GM18498 (cell line): Measurements from ENCODE around the gene SMPDL3B.

ENCODE experiments used
- ATAC-seq: cut with Tn5 transposase; IDR thresholded peaks from one replicate; pipeline ENCODE4 v1.9.1; 2021; ENCODE audit warnings: mild to moderate bottlenecking, moderate library complexity; ENCODE audit not compliant: unreplicated experiment

The SMPDL3B gene, protein sequence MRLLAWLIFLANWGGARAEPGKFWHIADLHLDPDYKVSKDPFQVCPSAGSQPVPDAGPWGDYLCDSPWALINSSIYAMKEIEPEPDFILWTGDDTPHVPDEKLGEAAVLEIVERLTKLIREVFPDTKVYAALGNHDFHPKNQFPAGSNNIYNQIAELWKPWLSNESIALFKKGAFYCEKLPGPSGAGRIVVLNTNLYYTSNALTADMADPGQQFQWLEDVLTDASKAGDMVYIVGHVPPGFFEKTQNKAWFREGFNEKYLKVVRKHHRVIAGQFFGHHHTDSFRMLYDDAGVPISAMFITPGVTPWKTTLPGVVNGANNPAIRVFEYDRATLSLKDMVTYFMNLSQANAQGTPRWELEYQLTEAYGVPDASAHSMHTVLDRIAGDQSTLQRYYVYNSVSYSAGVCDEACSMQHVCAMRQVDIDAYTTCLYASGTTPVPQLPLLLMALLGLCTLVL

DNA sequence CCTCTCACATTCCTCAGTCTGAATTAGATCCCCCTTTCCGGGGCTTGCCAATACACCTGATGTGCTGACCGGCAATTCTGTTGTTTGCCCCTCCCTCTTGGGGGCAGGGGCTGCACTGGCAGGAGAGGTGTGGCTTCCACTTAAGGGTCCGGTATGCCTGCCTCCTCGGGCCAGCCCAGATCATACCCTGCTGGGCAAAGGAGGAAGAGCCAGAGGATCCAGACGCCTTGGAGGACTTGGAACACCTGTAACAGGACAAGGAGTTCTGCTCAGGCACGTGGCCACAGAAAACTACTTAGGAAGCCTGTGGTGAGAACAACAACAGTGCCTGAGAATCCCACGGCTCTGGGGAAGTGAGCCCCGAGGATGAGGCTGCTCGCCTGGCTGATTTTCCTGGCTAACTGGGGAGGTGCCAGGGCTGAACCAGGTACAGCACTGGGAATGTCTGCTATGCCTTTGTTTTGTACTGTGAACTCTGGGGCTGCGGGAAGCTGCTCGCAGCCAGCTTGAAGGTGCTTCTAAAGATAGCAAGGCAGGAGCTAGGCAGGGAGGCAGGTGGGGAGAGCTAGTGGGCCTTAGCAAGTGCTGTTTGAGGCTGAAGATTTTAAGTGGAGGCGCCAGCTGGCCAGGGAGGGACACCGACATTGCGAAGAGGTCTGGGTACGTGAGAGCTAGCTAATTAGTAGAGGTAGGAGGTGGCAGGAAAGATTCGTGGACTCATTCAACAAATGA, at the start of gene SMPDL3B:
Gene SMPDL3B, plus strand, starts transcription at position 183 of the 732 bp plus-strand sequence. Its CDS starts 184 bp downstream, at position 367.
- no peak for ATAC-seq

DNA sequence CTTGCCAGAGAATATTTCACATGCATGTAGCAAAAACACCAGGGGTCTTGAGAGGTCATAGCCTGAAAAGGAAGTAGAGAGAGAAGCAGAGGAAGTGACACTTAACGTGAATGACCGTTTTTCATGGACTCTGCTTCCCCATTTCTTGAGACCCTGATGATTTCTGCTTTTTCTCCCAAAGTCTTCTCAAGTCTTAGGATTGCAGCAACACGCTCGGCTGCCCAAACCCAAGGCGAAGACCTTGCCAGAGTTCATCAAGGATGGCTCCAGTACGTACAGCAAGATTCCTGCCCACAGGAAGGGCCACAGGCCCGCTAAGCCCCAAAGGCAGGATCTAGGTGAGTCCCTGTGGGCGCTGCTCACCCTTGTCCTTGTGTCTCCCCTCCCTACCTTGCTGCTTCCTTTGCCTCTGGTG, 49.7 kb upstream of the SMPDL3B start:
- no peak for ATAC-seq

DNA sequence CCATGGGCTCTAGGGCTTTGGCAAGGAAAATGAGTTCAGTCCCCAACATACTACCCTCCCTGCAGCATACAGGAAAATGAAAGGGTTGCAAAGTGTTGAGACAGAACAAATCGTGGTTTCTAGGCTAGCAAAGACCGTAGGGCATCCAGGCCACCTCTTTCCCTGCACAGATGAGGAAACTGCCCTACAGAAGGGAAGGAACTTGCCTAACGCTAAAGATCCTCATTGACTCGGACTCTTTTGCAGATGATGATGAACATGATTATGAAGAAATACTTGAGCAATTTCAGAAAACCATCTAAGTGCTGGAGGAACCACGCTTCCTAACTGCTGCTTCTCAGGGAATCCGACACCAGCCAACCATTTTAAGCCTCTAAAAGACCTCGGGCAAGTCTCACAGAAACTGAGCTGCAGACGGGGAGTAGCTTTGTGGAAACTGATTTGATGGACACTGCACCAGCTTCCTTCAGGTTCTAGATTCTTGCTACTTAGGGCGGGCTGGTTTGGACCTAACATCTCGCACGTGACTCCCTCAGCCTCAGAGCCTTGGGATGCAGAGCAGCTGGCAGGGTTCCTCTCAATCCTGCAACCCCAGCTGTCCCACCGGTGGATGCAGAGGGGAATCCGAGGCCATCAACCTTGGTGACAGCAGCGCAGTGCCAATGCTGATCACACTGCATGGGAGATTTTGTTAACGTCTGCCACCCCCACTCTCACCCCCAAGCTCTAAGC, 49.0 kb upstream of the SMPDL3B start:
- ATAC-seq = no peak

DNA sequence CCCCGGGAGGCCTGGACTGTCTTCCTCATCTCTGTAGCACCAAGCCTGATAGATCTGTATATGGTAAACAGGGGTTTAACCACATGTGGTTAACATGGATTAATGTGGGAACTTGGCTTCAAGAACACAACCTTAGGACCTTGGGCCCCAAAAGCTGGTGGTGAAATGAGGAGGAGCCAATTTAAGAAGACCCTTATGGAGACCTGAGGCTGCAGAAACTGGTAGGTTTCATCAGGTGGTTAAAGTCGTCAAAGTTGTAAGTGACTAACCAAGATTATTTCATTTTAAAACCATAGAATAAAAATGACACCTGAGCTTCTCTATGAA, 48.5 kb upstream of the SMPDL3B start:
- no peak for ATAC-seq

DNA sequence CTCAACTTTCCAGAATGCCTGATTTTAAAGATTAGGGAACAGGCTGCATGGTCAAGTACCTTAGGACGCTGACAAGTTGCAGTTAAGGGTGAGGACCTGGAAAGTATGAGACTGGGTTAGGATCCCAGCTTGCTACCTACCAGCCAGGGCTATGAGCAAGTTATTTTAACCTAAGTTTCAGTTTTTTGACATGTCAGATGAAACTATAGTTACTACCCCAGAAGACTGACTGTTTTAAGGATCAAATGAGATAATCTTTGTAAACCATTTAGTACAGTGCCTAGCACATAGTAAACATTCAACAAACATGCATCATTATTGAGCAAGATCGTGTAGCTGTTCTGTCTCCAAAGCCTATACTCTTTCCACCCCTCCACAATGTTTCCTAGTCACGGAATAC, 48.1 kb upstream of the SMPDL3B start:
- no peak for ATAC-seq

DNA sequence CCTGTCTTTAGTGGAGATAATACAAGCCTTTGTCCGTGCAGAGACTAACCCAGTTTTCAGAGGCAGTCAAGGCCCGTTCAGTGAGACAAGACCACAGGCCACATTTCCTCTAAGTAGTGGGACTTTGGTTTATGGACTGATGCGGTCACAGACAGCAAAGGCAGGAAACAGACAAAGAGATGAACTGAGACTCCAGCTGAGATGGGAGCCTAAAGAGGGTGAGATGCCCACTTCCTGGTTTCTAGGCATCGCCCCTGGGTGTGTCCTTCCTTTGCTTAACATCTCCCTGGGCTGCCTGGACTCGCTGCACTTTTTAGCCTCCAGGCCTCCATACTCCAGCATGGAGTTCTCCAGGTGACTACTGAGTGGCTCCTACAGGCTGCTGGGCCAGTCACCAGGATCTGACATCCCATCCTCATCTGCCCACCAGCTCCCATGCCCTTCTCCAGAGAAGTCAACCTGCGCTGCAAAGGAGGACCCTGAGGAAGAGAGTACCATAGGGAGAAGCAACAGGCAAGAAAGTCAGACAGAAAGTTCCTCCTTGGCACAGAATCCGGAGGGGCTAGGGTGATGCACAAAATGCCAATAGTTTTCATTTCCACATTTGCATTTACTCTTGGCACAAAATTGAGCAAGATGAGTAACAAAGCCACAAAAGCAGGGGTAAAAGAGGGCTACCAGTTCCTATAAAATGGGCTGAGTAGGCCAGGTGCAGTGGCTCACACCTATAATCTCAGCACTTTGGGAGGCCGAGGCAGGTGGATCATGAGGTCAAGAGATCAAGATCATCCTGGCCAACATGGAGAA, 47.4 kb upstream of the SMPDL3B start:
- ATAC-seq = no peak

DNA sequence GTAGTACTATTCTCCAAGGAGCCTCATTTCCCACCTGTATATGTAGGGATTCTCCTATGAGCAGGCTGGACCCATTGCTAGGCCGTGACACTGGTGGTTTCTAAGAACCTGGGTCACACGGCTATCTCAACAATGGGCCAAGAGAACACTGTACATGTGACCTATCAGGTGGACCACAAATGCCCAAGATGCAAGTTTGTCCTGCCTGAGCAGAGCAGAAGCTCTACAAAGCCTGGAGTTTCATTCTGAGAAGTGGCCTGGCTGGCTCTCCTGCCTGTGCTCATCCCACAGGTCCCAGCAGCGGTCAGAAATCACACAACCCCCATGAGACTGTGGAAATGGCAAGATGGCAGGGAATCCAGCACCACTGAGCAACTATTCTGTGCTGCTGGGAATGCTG, 45.3 kb upstream of the SMPDL3B start:
- ATAC-seq = no peak

DNA sequence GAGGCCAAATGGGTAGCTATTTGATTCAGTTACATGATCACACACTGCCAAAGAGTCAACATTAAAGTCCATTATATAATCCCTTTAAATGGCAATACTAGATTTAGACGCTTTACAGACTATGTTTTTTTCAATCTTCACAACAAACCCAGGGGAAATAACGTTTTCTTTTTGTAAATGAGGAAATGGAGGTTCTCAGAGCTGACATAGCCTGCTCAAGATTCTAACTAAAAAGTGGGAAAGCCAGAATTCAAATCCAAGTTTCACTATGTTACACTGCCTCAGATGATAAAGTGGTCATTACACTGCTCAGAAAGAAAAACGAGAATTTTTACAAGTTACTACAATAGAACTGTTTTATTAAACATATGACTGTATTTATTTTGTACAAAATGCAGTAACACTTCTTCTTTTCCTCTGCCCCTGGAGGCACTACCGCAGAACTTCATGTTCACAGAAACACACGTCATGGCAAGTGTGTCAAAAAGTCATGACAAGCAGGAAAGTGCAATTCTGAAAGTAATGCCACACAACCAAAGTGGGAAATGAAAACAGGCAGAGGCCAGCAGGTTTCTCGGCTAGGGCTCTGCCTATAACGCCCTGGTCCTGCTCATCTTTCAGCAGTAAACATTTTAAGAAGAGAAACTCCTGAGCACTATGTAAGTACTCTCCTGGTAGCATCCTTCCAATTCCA, 43.5 kb upstream of the SMPDL3B start:
- ATAC-seq = peak; percentile 33

DNA sequence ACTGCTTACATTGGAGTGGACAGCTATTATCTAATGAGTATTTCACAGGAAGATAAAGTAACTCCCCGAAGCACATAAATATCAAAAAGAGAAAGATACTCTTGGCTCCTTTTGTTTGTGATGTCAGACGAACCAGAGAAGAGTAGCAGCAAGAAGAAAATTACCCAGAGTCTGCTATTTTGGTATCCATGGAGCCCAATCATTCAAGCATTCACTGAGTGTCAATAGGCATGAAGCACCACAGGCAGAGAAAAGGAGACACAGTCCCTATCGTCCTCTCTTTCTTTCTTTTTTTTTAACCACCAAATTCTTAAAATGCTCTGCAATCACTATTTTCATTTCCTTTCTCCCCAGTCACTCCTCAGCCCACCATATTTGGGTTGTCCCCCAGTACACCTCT, 40.3 kb upstream of the SMPDL3B start:
- no peak for ATAC-seq

DNA sequence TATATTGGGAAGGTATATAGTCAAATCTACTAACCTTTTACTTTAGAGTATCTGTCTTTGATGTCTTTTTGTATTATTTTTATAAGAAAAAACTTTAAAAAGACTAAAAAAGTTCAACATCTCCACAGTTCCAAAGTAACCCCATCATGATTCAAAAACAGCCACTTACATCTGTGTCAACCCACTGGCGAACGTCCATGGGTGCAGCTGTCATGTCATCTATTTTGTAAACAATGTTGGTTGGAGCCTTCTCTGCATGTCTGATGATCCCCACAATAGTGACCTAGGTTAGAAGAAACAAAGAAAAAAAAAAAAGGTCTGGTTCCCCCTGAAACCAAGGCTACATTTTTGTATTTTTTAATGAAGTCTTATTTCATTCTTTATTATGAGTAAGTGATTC, 28.0 kb upstream of the SMPDL3B start:
- ATAC-seq = no peak

DNA sequence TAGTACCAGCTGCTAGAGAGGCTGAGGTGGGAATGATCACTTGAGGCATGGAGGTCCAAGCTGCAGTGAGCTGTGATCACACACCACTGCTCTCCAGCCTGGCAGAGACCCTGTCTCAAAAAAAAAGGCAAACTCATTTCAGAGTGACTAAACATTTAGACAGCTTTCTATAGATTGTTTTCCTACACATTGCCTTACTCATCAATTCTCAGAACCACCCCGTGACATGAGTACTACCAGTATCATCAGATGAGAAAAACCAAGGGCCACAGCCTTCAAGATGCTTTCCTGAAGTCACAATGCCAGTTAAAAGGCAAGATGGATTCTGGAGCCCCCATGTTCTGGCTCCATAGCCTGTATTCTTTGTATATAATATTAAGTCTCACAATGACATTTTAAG, 22.4 kb upstream of the SMPDL3B start:
- no peak for ATAC-seq

DNA sequence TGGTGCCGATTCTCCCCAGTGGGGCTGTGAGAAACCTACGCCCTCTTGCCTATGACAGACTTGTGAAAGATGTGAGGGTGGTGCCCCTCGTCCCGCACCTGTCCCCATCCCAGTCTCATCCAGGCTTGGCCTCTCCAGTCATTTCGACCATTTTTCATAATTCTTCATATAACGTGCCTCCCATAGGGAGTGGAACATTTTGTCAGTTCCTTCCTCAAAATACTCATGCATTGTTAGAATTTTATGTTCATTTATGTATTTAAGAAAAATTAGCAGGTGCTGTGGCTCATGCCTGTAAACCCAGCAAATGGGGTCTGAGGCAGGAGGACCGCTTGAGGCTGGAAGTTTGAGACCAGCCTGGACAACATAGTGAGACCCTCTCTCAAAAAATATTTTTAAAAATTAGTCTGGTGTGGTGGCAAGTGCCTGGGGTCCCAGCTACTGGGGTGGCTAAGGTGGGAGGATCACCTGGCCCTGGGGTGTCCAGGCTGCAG, 19.7 kb upstream of the SMPDL3B start:
- peak; percentile 3 for ATAC-seq

DNA sequence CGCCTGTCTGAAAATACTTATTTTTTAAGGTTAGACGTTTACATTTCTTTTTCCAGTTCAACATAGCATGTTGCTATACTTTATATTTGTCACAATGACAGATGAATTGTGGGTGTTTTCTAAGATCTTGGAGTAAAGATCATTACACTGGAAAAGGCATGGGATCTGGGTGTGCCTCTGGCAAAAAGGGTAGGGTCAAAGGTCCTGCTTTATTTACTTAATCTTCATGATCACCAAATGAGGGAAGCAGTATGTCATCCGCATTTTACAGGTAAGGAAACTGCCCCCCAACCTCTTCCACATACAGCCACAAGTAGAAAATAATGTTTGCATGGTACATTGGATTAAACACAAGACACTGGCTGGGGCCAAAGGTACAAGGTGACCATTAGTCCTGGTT, 12.5 kb upstream of the SMPDL3B start:
- ATAC-seq = no peak

DNA sequence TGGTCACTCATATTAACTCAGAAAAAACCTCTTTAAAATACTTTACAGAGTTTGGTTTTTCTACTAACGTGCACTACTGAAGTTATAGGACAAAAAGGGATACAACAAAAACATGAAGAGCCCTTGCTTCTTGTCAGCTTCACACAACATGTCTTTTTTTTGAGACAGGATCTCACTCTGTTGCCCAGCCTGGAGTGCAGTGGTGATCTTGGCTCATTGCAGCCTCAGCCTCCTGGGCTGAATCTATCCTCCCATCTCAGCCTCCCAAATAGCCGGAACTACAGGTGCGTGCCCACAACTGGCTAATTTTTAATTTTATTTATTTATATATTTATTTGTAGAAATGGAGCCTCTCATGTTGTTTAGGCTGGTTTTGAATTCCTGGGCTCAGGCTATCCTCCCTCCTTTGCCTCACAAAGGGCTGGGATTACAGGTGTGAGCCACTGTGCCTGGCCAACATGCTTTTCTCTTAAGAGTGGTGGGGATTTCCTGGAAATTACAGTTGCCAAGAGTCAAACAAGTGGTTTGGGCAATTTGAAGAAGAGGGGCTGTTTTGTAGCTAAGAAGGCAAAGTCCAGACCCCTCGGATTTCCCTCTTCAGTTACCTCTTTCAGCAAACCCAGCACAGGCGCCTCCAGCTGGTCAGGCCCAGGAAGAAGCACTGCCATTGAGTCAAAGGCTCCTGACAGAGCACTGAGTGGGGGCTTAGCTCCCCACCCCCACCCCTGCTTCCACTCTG, 6.4 kb upstream of the SMPDL3B start:
- no peak for ATAC-seq

DNA sequence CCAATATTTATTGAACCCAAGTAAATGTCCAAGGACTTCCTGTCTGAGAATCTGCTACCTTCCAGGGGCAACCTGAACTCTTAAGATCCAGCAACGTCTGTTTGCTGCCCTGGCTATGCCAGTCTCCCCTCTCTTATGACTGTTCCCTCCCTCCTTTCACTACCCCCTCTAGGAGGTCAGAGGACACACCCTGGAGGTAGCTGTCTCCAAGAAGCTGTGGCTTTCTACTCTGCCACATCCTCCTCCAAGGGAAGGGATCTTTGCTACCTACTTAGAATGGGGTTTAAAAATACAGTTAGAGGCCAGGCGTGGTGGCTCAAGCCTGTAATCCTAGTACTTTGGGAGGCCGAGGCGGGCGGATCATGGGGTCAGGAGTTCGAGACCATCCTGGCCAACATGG, 3.6 kb upstream of the SMPDL3B start:
- no peak for ATAC-seq

DNA sequence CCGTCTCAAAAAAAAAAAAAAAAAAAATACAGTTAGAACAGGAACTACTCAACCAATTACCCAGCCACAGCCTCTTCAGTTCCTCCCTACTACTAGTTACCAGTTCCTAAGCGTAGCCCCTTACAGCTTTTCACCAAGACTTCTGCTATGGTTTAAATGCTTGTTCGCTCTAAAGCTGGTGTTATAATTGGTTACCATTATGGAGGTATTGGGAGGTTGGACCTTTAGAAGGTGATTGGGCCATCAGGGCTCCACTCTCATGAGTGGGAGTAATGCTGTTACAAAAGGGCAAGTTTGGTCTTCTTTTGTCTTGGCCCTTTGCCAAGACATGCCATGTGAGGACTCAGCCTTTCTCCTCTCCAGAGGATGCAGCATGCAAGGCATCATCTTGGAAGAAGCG, 3.0 kb upstream of the SMPDL3B start:
- ATAC-seq = no peak

DNA sequence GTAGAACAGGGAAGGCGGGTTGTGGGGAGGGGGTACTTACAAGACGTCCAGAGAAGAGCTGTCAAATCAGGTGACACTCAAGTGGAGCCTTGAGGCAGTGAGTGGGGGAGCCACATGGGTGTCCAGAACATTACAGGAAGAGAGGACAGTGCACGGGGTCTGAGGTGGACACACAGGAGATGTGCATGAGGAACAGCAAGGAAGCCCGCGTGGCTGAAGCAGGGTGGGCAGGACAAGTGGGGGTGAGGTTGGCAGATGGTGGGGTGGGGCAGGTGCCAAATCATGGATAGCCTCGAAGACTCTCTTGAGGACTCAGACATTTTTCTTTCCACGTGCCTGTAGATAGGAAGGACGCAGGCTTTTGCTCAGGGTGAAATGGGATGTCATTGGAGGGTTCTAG, 921 bp downstream of the SMPDL3B start:
- no peak for ATAC-seq

DNA sequence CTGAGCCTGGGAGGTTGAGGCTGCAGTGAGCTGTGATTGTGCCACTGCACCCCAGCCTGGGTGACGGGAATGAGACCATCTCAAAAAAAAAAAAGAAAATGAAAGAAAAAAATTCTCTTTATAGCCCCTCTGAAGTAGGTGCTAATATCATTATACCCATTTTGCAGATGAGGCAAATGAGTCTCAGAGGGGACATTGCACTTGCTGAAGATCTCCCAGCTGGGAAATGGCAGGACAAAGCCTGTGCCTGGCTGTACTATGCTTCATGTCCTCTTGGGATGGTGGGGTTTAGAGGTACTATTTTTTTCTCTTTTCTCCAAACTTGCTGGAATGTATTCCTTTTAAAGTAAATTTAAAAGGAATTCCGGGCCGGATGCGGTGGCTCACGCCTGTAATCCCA, 1.6 kb downstream of the SMPDL3B start:
- no peak for ATAC-seq

DNA sequence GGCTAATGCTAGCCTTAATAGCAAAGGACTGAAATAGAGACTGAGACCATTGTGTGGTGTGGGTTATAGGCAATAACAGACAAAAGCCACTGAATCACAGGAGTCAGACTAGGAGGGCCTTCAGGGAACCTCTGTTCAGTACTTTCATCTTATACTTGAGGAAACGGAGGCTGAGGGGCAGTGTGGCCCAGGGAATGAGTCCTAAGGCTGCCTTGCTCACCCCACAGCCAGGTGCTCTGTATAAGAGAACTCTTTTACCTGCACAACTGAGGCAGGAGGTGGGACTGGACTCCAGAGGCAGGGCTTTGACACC, 2.7 kb downstream of the SMPDL3B start:
- ATAC-seq = no peak

DNA sequence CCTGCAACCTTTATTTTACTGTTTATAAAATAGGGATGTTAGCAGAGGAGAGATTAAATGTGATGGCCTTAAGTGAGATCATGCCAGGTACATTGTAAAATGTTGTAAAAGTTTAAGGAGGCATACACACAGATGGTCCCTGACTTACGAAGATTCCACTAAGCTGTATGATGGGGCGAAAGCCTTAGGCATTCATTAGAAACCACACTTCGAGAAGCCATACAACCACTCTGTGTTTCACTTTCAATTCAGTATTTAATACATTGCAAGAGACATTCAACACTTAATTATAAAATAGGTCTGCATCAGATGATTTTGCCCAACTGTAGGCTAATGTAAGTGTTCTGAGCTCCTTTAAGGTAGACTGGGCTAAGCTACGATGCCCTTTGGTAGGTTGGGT, 3.7 kb downstream of the SMPDL3B start:
- no peak for ATAC-seq
